Retinal pigment epithelial cell (primary cell): ENCODE results near the gene MIR17HG.

Experiments
- DNase-seq: peaks from one replicate; pipeline ENCODE4 v3.0.0-alpha.2; 2010; ENCODE audit warnings: low read depth
- H3K4me3 ChIP-seq: 2 replicates; pipeline ENCODE4 v1.5.1; 2011; ENCODE audit warnings: mild to moderate bottlenecking, low read length, control low read depth, moderate library complexity
- CTCF ChIP-seq: conservative IDR thresholded peaks from 2 replicates; pipeline ENCODE4 v1.5.1; 2011; ENCODE audit warnings: low read depth, low read length, control low read depth, inconsistent platforms

The MIR17HG gene

GRCh38 chr13:91308299-91308698, 39.2 kb upstream of the MIR17HG start:
- H3K4me3 ChIP-seq: no peak overlapping the region
- peak; percentile 24 for TF ChIP-seq CTCF
- no peak for DNase-seq

- TF ChIP-seq CTCF: no peak
- no peak overlapping the region for H3K4me3 ChIP-seq
- DNase-seq: no peak
Measured at GRCh38 chr13:91311491-91311890, 36.0 kb upstream of the MIR17HG start.

- no peak for DNase-seq
- H3K4me3 ChIP-seq: no peak overlapping the region
- TF ChIP-seq CTCF: no peak
Measured at GRCh38 chr13:91312324-91312723, 35.2 kb upstream of the MIR17HG start.

GRCh38 chr13:91313103-91313502, 34.4 kb upstream of the MIR17HG start:
- TF ChIP-seq CTCF: peak; percentile 67
- peak; percentile 3 for DNase-seq
- peak overlapping the region; percentile 21 for H3K4me3 ChIP-seq

- H3K4me3 ChIP-seq: peak overlapping the region; percentile 21
- no peak for DNase-seq
- TF ChIP-seq CTCF: no peak
Measured at GRCh38 chr13:91313581-91313980, 33.9 kb upstream of the MIR17HG start.

- H3K4me3 ChIP-seq: no peak overlapping the region
- TF ChIP-seq CTCF: no peak
- no peak for DNase-seq
Measured at GRCh38 chr13:91314888-91315287, 32.6 kb upstream of the MIR17HG start.

GRCh38 chr13:91318886-91319285, 28.6 kb upstream of the MIR17HG start:
- no peak overlapping the region for H3K4me3 ChIP-seq
- no peak for TF ChIP-seq CTCF
- no peak for DNase-seq
